Activated CD8-positive, alpha-beta memory T cell treated with anti-CD3 and anti-CD28 coated beads, Interleukin-2, amount 50 U/mL, for 4 hours (primary cell): ENCODE data around the gene MCTP1.
"Not testable (repeated sequence)": the region's sequence is repeated elsewhere in the genome, so short reads cannot be mapped to it uniquely, and the experiment has no call there.

Experiments
- DNase-seq: peaks from one replicate; pipeline ENCODE4 v3.0.0-alpha.2; 2020

The MCTP1 gene

GRCh38 chr5:95251185-95251584 is 33.7 kb downstream of the MCTP1 start:
- no peak for DNase-seq

- no peak for DNase-seq
Measured at GRCh38 chr5:95244479-95244878, 40.4 kb downstream of the MCTP1 start.

- no peak for DNase-seq
Measured at GRCh38 chr5:95241635-95242034, 43.3 kb downstream of the MCTP1 start.

GRCh38 chr5:95241161-95241560 is 43.7 kb downstream of the MCTP1 start:
- no peak for DNase-seq

GRCh38 chr5:95238560-95239325 is 46.2 kb downstream of the MCTP1 start:
- DNase-seq: no peak

- no peak for DNase-seq
Measured at GRCh38 chr5:95237324-95237723, 47.6 kb downstream of the MCTP1 start.

GRCh38 chr5:95235439-95235982 is 49.4 kb downstream of the MCTP1 start:
- no peak for DNase-seq

GRCh38 chr5:95229646-95230045 is 55.2 kb downstream of the MCTP1 start:
- DNase-seq: no peak

- no peak for DNase-seq
Measured at GRCh38 chr5:95224701-95225459, 60.0 kb downstream of the MCTP1 start.

GRCh38 chr5:95223566-95224258 is 61.2 kb downstream of the MCTP1 start:
- DNase-seq: no peak

- no peak for DNase-seq
Measured at GRCh38 chr5:95222836-95223235, 62.1 kb downstream of the MCTP1 start.

GRCh38 chr5:95221234-95221633 is 63.7 kb downstream of the MCTP1 start:
- DNase-seq: no peak

- DNase-seq: no peak
Measured at GRCh38 chr5:95220381-95220780, 64.5 kb downstream of the MCTP1 start.

GRCh38 chr5:95219411-95219810 is 65.5 kb downstream of the MCTP1 start:
- DNase-seq: no peak

GRCh38 chr5:95217881-95218280 is 67.0 kb downstream of the MCTP1 start:
- no peak for DNase-seq

GRCh38 chr5:95217351-95217750 is 67.5 kb downstream of the MCTP1 start:
- DNase-seq: no peak

GRCh38 chr5:95216136-95216955 is 68.5 kb downstream of the MCTP1 start:
- DNase-seq: no peak

- not testable (repeated sequence) for DNase-seq
Measured at GRCh38 chr5:95207811-95208210, 77.1 kb downstream of the MCTP1 start.

GRCh38 chr5:95194856-95195255 is 90.0 kb downstream of the MCTP1 start:
- no peak for DNase-seq

GRCh38 chr5:95191330-95191729 is 93.6 kb downstream of the MCTP1 start:
- DNase-seq: no peak

- DNase-seq: no peak
Measured at GRCh38 chr5:95184924-95185323, 100.0 kb downstream of the MCTP1 start.

GRCh38 chr5:95181644-95182043 is 103.2 kb downstream of the MCTP1 start:
- no peak for DNase-seq
